Vagina (tissue), 2 donors: Measurements from ENCODE around the gene NLRP3.

Experiments used
- CTCF ChIP-seq, 3 experiments: fragments of 450-650 bp in 2 of 3; fragments of 200-600 bp in 1 of 3; sonication (generic) in 1 of 3; IDR thresholded peaks; one replicate each; pipeline ENCODE4 v1.5.1; 2017 to 2019; ENCODE audit warnings: antibody characterized with exemption in 3 of 3, mild to moderate bottlenecking in 2 of 3, moderate library complexity in 2 of 3
- POLR2A ChIP-seq, 2 donors: fragments of 450-650 bp; IDR thresholded peaks; one replicate each; pipeline ENCODE4 v1.6.1; 2017; ENCODE audit warnings: antibody characterized with exemption in 2 of 2, mild to moderate bottlenecking in 2 of 2, moderate library complexity in 2 of 2
- POLR2AphosphoS5 ChIP-seq, 2 donors: sonication (generic); formaldehyde crosslinking; IDR thresholded peaks; one replicate each; pipeline ENCODE4 v1.9.0; 2017; ENCODE audit warnings: antibody characterized with exemption in 2 of 2, mild to moderate bottlenecking in 2 of 2, low read depth in 1 of 2; ENCODE audit not compliant: insufficient read depth in 1 of 2

- TF ChIP-seq POLR2A (IDR thresholded peaks at IDR 0.05), result no peak
- TF ChIP-seq CTCF (IDR thresholded peaks at IDR 0.05), result no peak
- TF ChIP-seq POLR2AphosphoS5 (IDR thresholded peaks at IDR 0.05; ENCODE audit: insufficient read depth in 1 of 2, low read depth in 1 of 2), result no peak
Observed at GRCh38 chr1:247390996-247391395, 25.0 kb upstream of the NLRP3 start.
